Endometrium (tissue), 2 donors: Measurements from ENCODE around the gene KLHL30.

Source experiments
- FAIRE-seq: peaks from 2 replicates; lab custom pipeline; 2012; peaks lifted over from hg19 to GRCh38; lab: Jason Lieb, UNC
- donor health status: control.
- donor health status: control.

Gene KLHL30

DNA sequence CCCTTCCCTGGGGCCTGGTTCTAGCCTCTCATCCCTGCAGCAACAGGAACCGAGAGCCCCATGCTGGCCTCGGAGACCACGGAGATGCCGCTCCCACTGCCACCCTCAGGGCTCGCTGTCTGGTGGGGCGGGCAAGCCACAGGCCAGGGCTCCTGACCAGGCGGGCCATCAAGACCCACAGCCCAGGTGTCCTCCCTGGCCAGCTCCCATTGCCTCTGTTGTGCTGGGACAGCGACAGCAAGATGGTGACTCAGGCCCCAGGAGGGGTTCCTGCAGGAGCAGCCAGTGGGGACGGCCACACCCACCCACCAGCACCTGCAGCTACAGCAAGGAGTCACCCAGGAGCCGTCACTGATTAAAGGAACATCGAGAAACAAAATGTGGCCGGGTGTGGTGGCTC lies 7.4 kb downstream of the KLHL30 start:
- FAIRE-seq, result no peak

DNA sequence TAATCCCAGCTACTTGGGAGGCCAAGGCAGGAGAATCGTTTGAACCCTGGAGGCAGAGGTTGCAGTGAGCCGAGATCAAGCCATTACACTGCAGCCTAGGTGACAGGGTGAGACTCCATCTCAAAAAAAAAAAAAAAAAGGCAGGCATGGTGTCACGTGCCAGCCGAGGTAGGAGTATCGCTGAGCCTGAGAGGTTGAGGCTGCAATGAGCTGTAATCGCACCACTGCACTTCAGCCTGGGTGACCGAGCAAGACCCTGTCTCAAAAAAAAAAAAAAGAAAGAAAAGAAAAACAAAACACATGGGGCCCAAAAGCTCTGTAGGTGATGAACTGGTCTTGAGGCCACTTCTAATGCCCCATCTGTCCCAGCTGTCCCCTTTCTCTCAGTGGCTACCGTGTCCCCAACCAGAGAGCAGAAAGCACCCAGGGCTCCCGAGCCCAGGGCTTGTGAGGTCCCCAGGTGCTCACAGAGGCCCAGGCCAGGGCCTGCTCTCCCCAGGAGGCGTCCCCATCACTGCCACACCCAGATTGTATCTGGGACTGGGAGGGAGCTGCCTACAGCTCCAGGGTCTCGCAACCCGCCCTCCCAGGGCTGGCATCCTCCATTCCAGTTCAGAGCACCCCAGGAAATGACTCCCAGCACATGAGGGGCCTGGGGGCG lies 8.5 kb downstream of the KLHL30 start:
- FAIRE-seq, result no peak

DNA sequence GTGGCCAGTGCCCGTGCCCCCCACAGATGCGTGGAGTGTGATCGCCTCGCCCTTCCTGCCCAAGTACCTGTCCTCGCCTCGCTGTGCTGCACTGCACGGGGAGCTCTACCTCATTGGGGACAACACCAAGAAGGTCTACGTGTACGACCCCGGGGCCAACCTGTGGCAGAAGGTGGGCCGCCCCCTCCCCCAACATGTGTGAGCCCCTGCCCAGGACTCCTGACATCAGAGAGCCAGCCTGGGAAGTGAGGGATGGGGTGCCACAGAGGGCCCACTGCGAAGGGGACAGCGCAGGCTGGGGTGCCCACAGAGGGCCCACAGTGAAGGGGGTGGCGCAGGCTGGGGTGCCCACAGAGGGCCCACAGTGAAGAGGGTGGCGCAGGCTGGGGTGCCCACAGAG lies 10.5 kb downstream of the KLHL30 start:
- no peak for FAIRE-seq

DNA sequence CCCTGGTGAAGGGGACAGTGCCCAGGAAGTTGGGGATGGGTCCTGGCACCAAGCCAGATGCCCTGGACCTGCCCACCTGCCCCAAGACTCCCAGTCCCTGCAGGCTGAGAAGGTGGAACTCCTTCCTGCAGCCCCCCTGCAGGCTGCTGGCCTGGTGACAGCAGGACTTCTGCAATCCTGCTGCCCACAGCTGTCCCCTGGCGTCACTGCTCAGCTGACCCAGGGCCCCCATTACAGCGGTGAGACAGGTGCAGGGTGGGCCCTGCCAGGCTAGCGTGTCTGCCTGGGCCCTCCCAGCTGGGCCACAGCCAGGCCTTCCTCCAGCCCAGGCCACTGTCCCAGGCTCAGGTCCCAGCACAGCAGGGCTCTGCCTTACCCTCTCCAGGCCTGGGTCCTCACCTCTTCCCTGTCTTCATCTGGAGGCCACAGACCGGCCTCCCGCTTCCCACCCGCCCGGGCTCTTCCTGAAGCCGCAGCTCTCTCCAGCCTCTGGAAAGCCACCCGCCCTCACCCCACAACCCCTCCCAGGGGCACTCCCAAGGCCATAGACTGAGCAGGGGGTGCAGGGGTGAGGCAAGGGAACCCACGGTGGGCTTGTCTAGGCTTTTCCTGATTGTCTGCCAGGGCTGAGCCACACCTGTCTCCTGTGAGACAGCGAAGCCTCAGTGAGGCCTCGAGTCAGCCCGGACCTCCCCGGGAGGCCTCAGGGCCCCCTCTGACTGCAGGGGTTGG lies 11.5 kb downstream of the KLHL30 start:
- no peak for FAIRE-seq

DNA sequence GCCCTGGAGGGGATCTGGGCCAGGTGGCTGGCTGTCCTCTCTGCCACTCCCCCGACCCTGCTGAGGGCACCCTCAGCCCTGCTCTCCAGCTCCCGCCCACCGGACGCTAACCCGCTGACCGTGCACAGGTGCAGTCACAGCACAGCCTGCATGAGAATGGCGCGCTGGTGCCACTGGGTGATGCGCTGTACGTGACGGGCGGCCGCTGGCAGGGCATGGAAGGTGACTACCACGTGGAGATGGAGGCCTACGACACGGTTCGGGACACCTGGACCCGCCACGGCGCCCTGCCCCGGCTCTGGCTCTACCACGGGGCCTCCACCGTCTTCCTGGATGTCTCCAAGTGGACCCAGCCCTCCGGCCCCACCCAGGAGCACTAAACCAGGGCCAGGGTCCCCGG lies 12.2 kb downstream of the KLHL30 start:
- no peak for FAIRE-seq

DNA sequence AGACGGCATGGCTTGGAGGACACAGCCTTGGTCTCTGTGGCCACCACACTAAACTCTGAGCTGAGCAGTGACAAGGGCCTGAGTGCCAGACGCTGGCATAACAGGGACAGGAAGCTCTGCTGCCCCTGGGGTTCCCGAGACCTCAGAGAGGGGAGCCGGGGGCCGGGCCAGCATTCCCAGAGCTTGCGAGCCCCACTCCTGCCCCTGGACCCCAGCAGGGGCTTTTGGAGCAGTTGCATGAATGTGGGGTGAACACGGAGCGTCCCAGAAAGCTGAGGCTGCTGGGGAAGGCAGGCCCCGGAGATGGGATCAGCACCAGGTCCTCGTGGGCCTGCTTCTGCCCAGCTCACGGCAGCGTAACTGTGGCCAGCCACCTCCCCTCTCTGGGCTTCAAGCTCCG lies 12.7 kb downstream of the KLHL30 start:
- no peak for FAIRE-seq

DNA sequence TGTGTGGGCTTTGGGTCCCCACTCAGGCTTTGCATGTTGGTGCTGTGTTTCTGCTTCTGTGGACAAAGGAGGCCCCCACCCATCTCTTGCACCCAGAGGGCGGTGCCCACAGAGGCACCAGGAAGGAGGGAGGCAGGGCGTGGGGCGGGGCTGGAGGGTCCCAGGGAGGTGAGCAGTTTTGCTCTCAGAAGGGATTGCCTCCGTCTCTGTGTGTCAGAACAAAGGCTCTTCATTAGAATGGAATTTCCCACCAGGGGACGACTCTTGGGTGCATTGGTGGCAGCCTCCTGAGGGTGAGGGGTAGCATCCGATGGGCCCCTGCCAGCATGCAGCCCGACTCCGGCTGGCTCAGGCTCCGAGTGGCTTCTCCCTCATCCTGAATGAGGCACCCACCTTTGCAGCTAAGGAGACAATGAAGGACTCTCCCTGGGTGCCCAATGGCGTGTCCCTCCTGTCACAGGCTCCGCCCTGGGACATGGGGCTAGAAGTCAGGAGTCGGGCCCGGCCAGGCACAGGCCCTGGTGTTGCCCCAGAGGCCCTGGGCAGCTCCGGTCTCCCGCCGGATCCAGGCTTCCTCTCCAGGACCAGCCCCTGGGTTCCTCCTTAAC lies 13.3 kb downstream of the KLHL30 start:
- no peak for FAIRE-seq

DNA sequence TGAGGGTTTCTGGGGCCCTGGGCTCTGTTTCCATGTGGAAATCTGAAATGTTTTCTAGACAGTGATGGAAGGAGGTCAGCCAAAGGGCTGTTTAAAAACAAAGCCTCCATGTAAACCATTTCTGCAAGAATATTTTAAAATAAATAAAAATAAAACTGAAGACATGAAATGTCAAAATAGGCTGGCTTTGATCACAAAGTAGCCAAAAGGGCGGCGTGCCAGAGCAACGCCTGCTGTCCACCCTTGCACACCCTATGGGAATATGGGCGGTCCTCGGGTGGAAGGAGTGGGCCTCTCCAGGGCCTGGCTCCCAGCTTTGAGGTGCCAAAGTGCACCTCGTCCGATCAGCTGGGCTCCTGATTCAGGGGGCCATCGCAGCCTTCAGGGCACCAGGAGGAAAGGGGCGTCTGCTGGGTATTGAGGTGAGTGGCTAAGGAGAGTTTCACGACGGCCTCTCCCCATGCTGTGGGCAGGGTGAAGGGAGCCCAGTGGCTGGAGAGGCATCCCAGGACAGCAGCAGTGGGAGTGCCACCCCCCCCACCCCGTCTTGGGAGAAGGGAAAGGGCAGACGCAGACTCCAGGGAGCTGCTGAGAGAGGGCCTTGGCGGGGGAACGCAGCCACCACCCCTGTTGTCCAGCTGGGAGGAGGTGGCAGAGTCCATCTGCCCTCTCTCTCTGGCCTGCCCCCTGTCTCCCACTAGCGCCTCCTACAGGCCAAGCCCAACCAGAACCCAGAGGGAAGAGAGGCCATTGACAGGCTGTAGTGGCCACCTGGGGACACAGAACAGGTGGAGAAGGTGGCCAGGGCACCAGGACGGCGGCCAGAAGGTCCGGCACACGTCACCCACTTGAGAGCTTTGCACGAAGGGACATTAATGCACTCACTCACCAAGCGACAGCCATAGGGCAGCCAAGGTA lies 14.6 kb downstream of the KLHL30 start:
- no peak for FAIRE-seq

DNA sequence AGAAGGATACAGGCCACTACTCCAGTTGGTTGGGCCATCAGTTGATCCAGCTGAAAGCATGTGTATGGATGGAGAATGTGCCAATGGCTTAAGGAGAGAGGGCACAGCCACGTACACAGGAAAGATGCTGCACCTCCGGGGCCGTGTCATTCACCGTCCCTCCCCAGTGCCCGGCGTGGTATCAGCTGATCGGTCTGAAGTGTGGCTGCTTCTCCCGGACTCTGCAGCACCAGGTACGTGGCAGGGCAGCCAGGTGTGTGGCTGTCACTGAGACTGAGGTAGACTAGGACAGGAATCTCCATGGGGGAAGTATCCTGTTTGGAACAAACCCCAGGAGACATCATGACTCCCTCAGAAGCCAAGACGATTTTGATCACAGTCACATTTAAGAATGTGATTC lies 16.1 kb downstream of the KLHL30 start:
- FAIRE-seq, result no peak

DNA sequence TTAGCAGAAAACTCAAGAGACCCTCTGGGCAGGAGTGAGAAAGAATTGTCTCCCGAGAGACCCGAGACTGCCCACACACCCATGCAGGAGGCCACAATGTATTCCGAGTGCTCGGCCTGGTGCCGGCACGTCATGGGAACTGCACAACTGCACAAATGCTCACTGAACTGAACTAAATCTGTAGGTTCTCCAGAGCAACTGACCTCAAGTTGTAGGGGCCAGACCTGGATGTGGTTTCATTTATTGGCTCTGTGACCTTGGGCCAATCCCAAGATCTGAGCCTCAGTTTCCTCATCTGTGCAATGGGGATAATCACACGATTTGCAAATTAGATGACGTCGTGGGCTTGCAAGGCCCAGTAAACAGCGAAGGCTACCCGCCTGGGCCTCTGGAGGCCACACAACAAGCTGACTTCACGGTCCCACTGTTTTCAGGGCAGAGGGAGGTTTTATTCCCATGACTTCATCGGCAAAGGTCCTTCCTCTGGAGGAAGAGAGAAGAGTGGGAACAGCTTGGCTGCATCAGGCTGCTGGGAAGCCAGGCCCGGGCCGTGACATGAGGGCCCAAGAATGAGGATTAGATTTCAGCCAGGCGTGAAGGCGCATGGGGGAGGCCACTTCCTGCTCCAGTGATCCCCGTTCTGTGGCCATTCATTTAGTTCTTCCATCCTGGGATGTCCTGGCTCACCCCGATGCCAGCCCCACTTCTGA lies 16.7 kb downstream of the KLHL30 start:
- no peak for FAIRE-seq

DNA sequence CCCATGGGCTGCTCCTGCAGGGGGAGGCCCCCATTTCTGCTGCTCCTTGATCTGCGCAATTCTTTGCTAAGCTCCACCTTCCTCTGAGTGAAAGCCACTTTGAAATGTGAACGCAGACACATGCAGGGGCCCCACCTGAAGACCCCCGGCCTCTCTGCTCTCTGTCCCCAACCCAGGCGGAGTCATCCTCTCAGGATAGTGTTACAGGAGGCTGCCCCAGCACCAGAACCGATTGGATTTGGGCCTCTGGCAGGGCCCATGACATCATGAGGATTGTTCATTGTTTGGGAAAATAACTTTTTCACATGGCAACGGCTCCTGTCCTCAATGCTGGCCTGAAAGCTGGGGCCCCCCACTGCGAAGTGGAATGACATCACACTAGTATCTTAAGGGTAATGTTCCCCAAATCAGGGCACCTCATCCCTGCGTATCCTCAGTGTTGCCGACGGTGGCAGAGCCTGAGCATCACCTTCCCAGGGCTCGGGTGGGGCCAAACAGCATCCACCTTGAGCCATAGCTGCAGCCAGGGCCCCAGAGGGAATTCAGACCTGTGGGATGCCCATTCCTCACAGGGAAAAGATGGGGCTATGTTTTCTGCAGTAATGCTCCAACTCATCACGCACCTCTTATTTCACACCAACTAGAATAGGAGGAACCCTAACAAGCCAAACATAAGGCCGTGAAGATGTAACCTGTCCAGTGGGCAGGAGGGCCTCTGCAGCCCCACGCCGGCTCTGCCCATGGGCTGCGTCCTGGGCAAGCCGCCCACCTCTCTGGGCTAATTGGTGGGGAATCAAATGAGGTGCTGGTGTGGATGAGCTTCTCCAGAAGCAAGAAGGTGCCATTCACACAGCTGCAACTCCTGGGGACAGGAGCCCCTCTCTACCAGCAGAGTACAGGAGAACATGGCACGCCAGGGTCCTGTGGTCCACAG lies 17.6 kb downstream of the KLHL30 start:
- FAIRE-seq, result no peak

DNA sequence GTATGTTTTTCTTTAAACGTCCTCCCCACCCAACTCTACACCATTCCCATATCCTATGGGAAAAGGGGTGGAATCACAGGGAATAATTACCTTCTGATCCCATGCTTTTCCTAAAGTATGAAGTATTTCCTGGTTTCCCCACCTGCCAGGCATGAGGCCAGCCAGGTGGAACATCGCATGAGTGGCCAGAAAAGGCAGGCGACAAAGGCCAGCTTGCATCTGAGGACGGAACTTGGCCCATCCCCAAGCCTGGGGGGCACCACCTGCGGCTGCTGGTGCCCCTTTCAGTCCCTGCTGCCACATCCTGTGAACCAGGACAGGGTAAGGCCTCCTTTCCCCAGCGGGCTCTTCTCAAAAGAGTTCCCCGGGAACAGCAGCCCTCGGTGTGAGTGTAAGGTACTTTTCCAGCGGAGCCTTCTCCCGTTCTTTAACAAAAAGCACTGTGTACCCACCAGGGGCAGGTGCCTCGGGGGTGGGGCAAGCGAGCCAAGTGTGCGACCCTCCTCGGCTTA lies 19.1 kb downstream of the KLHL30 start:
- no peak for FAIRE-seq

DNA sequence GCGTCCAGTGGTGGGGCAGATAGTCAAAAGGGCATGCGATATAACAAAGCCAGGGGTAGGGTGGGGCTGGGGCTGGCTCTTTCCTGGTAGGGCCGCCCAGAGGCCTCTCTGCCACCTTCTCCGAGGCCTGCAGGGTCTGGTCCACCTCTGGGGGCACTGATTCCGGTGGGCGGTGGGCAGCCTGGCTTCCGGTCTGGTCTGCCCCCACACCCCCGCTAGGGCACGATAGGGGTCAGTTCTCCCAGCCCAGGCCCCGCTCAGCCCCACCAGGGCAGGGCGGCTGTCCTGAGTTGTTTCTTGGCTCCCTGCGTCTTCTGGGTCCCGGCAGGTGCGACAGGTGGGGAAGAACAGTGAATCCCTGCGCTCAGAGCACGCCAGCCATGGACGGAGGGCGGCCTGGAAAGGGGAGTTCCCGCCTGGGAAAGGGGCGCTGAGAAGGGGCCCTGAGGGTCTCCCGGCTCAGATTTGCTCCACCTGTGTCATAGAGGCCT lies 19.6 kb downstream of the KLHL30 start:
- FAIRE-seq, result no peak

DNA sequence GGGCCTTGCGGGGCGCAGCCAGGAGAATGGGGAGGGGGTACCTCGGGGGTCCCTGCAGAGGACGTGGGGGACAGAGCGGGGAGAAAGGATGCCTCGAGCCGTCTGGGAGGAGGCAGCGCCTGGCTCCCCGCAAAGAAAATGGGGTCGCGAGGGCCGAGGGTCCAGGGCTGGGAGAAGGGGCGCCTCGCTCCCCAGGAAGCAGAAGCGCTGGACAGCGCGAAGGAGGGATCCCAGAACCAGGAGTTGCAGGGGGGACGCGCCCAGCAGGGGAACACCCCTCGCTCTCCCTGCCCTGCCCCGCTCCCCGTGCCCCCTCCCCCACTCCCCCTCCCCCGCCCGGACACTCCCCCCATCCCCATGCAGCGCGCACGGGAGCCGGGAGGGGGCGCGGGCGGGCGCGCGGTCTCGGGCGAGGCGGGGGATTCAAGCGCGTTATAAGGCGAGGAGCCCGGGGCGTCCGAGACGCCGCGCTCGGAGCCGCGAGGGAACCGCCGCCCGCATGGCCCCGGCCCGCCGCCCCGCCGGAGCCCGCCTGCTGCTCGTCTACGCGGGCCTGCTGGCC lies 20.1 kb downstream of the KLHL30 start, which contains the start of gene ERFE:
TSS of gene ERFE (plus strand) at position 462 of the 562 bp plus-strand sequence. CDS start at position 500, 38 bp downstream.
- FAIRE-seq, result no peak

DNA sequence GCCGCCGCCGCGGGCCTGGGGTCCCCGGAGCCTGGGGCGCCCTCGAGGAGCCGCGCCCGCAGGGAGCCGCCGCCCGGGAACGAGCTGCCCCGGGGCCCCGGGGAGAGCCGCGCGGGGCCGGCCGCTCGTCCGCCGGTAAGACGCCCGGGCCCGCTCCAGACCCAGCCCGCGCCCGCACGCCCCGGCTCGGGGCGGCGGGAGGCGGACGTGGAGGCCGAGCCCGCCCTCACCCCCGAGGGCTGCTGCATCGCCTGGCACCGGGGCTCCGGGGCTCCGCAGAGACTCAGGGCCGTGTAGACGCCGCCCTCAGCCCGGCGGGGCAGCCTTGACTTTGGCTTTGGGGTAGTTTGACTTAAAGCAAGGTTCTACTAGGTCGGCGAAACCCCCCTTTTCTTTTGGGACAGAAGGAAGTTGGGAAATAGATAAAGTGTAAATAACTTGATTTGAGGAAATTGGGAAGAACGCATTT lies 20.6 kb downstream of the KLHL30 start:
- FAIRE-seq, result no peak

DNA sequence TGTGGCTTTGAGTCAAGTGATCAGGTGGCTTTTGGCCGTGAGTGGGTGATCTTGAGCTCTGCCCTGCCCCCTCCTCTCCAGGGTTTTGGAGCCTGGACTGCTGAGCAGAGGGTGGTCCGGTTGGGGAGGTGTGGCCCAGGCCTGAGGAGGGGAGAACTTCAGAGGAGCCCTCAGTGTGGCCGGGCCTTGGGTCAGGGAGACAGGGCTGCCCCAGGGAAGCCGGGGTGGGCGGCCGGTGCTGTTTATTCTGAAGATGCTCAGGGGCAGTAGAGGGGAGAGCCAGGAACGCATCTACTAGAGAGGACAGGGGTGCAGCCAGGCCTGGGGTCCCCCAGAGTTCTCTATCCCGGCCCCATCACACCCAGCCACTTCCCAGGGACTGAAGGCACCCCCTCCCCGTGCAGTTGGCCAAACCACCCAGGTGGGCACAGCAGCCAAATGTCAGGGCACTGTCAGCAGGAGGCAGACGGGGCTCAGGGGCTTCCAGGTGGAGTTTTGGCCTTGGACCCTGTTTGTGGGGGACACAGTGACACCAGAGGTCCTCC lies 21.3 kb downstream of the KLHL30 start:
- FAIRE-seq, result no peak

DNA sequence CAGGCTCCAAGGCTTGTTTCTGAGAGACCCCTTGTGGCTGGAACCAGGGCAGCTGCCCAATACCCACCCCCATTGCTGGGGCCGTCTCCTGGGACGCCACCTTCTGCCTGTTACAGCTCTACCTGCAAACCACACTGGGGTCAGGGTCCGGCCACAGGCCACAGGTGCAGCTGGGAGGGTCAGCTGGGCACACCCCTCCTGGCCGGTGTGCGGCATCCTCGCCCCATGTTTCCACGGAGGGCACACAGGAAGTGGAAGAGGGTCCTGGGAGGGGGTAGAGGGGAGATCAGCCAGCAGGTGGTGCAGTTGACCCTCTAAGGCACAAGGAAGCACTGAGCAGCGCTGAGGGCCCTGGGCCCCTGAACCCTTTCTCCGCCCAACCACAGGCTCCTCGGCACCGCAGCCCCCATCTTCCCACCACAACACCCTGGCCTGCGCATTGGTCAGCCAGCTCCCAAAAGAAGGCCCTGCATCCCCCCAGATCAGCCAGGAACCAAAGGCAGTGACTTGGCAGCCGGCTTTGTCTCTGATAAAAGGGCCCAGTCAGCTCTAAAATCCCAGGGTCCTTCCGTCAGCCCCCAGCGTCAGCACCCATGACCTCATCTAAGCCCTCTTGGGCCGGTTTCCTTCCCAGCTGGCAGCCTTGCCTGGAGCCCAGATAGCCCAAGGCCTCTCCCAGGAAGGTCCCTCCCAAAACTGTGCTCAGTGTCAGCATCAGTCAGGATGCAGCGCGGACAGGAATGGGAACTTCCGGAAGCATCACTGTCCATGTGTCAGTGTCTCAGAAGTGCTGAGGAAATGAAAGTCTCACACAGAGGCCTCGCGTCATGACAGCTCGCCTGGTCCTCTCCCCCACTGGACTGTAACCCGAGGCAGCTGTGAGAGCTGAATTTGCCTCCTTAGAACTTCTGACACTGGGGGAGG lies 22.0 kb downstream of the KLHL30 start:
- no peak for FAIRE-seq
